Measurements from ENCODE around the gene ZG16B. TPM values are rescaled to one million over a fixed set of nuclear protein-coding genes. Genes with fewer than 3 reads are reported as not detected.

Gene ZG16B
- total RNA-seq, 1 experiment from 2014 or later: not detected

- H2BK5ac ChIP-seq (ENCODE audit: insufficient read length, low read length): no peak overlapping the region
- H4K5ac ChIP-seq (ENCODE audit: insufficient read length, low read depth, low read length): no peak overlapping the region
- TF ChIP-seq CTCF (conservative IDR thresholded peaks at IDR 0.05): no peak
- no peak overlapping the region for H2BK20ac ChIP-seq (ENCODE audit: low read depth, low read length, poor library complexity, severe bottlenecking)
- H3K4me1 Mint-ChIP-seq: peaks cover 10 to 23% of the 10 kb centered on the region in 2 experiments
- H3K18ac ChIP-seq (ENCODE audit: insufficient read length, low read depth, low read length): no peak overlapping the region
- no peak overlapping the region for H2BK12ac ChIP-seq (ENCODE audit: insufficient read length, low read depth, low read length)
- no peak overlapping the region for H3K23ac ChIP-seq (ENCODE audit: insufficient read length, low read depth, low read length)
- no peak overlapping the region for H3T11ph ChIP-seq (ENCODE audit: low read length)
- H3K9me3 Mint-ChIP-seq: peaks cover 3% of the 10 kb centered on the region in 2 experiments; a peak in 4 of 5 replicates
- no peak overlapping the region for H3K14ac ChIP-seq (ENCODE audit: insufficient read depth, low read length)
- H3K27ac ChIP-seq (ENCODE audit: insufficient read length, low read depth, low read length): no peak overlapping the region
- H3K23me2 ChIP-seq (ENCODE audit: insufficient read length, low read depth, low read length, poor library complexity, severe bottlenecking): no peaks in the 10 kb centered on the region
- H2AFZ ChIP-seq (ENCODE audit: low read length): no peak overlapping the region
- no peak for DNase-seq
- no CpG with 5 or more reads among the region's 12 CpGs for WGBS (ENCODE audit: extremely low coverage, insufficient read length, low lambda C conversion rate)
- no peaks in the 10 kb centered on the region for H3K79me1 ChIP-seq (ENCODE audit: insufficient read depth, low read depth, low read length, poor library complexity, severe bottlenecking)
- H3K79me2 ChIP-seq (ENCODE audit: insufficient read depth, low read length): no peaks in the 10 kb centered on the region
- H3K27ac Mint-ChIP-seq: no peak overlapping the region
- H3K27me3 ChIP-seq (ENCODE audit: insufficient read depth, low read length): no peaks in the 10 kb centered on the region; the same call in 1 of the 2 replicates
- no peaks in the 10 kb centered on the region for H3K36me3 Mint-ChIP-seq (ENCODE audit: insufficient read depth in 1 of 3, low read depth in 3 of 3)
- peaks cover 13% of the 10 kb centered on the region for H3K27me3 Mint-ChIP-seq (ENCODE audit: low read depth)
- H3K4me3 Mint-ChIP-seq: no peak overlapping the region
- H4K20me1 ChIP-seq (ENCODE audit: control insufficient read depth, insufficient read depth, insufficient read length): no peaks in the 10 kb centered on the region
- no peak overlapping the region for H2AK5ac ChIP-seq (ENCODE audit: insufficient read length, low read length)
- no peak overlapping the region for H3K9ac ChIP-seq (ENCODE audit: extremely low read depth, insufficient read length, low read length)
- no peak overlapping the region for H4K8ac ChIP-seq (replicated peaks; ENCODE audit: insufficient read length, low read depth, low read length)
- no peak overlapping the region for H3K4me2 ChIP-seq (ENCODE audit: insufficient read depth, insufficient read length, low read length)
- H3K56ac ChIP-seq (ENCODE audit: insufficient read length, low read depth, low read length): no peak overlapping the region
- H2BK15ac ChIP-seq (ENCODE audit: low read depth, low read length): no peak overlapping the region
- peaks cover 5% of the 10 kb centered on the region; the same call in 1 of the 2 replicates for H3K4me1 ChIP-seq (ENCODE audit: insufficient read depth, low read length)
- no peaks in the 10 kb centered on the region for H3K9me3 ChIP-seq (ENCODE audit: control insufficient read depth, low read depth, low read length)
- H3K4ac ChIP-seq (ENCODE audit: low read depth, low read length): no peak overlapping the region
- no peak overlapping the region for H2BK120ac ChIP-seq (ENCODE audit: low read depth, low read length, poor library complexity, severe bottlenecking)
- H4K91ac ChIP-seq (ENCODE audit: insufficient read length, low read depth, low read length): no peak overlapping the region
Measured at GRCh38 chr16:2840914-2841313, 10.8 kb downstream of the ZG16B start.

Measured in H9 (cell line).